A549 (cell line): ENCODE measurements around the gene SYP. TPM values are rescaled to one million over a fixed set of nuclear protein-coding genes. Genes with fewer than 3 reads are reported as not detected.
A peak's percentile ranks its signal among the peaks of the same experiment; 100 is the strongest.

Experiments
- ATAC-seq, 2 experiments: fragments of 200-7000 bp in 1 of 2; fragments of >200 bp in 1 of 2; cut with Nextera tagmentation in 1 of 2; cut with Tn5 transposase in 1 of 2; 3 replicates each; pipeline versions ENCODE4 v1.8.0 to v1.9.1; 2018 to 2020; ENCODE audit warnings: mild to moderate bottlenecking in 1 of 2, moderate library complexity in 1 of 2
- CTCF ChIA-PET: fragments of 300-600 bp; sonication (Branson Sonifier 250); formaldehyde crosslinking; extraction: SDS; loops from one replicate; lab custom pipeline; 2021; ENCODE audit warnings: antibody characterized with exemption, inconsistent platforms; lab: Yijun Ruan, JAX
- POLR2A ChIA-PET: fragments of 350-600 bp; formaldehyde crosslinking; extraction: SDS; loops from one replicate; lab custom pipeline; 2021; ENCODE audit warnings: antibody characterized with exemption, inconsistent platforms; lab: Yijun Ruan, JAX
- DNase-seq, 2 experiments: peaks; one replicate each; pipeline versions ENCODE4 v3.0.0 to v3.0.0-alpha.2; 2011 to 2016; ENCODE audit warnings: low read depth in 1 of 2, low spot score in 1 of 2
- FAIRE-seq: peaks from 2 replicates; lab custom pipeline; 2011; peaks lifted over from hg19 to GRCh38; lab: Jason Lieb, UNC
- H3K27ac ChIP-seq, 2 experiments: fragments of >200 bp; sonication (Bioruptor Twin); formaldehyde crosslinking; 3 replicates each; pipeline ENCODE4 v1.5.1; 2016 to 2017
- H3K4me1 ChIP-seq: fragments of >200 bp; sonication (Bioruptor Twin); formaldehyde crosslinking; 3 replicates; pipeline ENCODE4 v1.6.1; 2016
- H3K4me2 ChIP-seq: fragments of >200 bp; sonication (Bioruptor Twin); formaldehyde crosslinking; 3 replicates; pipeline ENCODE4 v1.6.1; 2016
- H3K4me3 ChIP-seq: fragments of >200 bp; sonication (Bioruptor Twin); formaldehyde crosslinking; 3 replicates; pipeline ENCODE4 v1.5.1; 2016
- H3K9me3 ChIP-seq: fragments of >200 bp; sonication (Bioruptor Twin); formaldehyde crosslinking; 3 replicates; pipeline ENCODE4 v1.6.1; 2016
- BHLHE40 ChIP-seq: IDR thresholded peaks from 2 replicates; pipeline ENCODE4 v1.6.1; 2012; ENCODE audit warnings: low read depth, low read length, inconsistent platforms
- CEBPB ChIP-seq, 2 experiments: fragments of >200 bp in 1 of 2; sonication (Bioruptor Twin) in 1 of 2; formaldehyde crosslinking in 1 of 2; IDR thresholded peaks; 2 replicates each; pipeline ENCODE4 v1.6.1; 2012 to 2016
- CHD2 ChIP-seq: fragments of 150-350 bp; IDR thresholded peaks from 2 replicates; pipeline ENCODE4 v1.6.1; 2014; ENCODE audit warnings: low read length; ENCODE audit not compliant: partially characterized antibody
- CHD4 ChIP-seq: fragments of 200-600 bp; sonication (generic); IDR thresholded peaks from 2 replicates; pipeline ENCODE4 v1.6.1; 2016; ENCODE audit warnings: antibody characterized with exemption, mild to moderate bottlenecking, borderline replicate concordance
- CTCF ChIP-seq: fragments of >200 bp; sonication (Bioruptor Twin); formaldehyde crosslinking; IDR thresholded peaks from 3 replicates; pipeline ENCODE4 v1.5.1; 2016
- EHMT2 ChIP-seq: fragments of 200-600 bp; sonication (generic); IDR thresholded peaks from 2 replicates; pipeline ENCODE4 v1.6.1; 2016; ENCODE audit warnings: antibody characterized with exemption, low read depth, mild to moderate bottlenecking, moderate library complexity
- ESRRA ChIP-seq: fragments of 150-350 bp; IDR thresholded peaks from 2 replicates; pipeline ENCODE4 v1.6.1; 2014; ENCODE audit warnings: mild to moderate bottlenecking, low read length, borderline replicate concordance
- FOSL2 ChIP-seq, 2 experiments: fragments of 450-650 bp in 1 of 2; fragments of >200 bp in 1 of 2; sonication (Bioruptor Twin) in 1 of 2; formaldehyde crosslinking; IDR thresholded peaks; 2 replicates each; pipeline versions ENCODE4 v1.5.0 to v1.6.1; 2016 to 2020; ENCODE audit warnings: mild to moderate bottlenecking in 1 of 2, moderate library complexity in 1 of 2
- GATA3 ChIP-seq: IDR thresholded peaks from 2 replicates; pipeline ENCODE4 v1.6.1; 2012; ENCODE audit warnings: borderline replicate concordance
- HEYL ChIP-seq: fragments of 250-450 bp; sonication (Bioruptor Pico); IDR thresholded peaks from 2 replicates; pipeline ENCODE4 v1.8.0; 2021; ENCODE audit warnings: mild to moderate bottlenecking, moderate library complexity
- HMGXB4 ChIP-seq: fragments of 250-450 bp; sonication (Bioruptor Pico); IDR thresholded peaks from 2 replicates; pipeline ENCODE4 v1.5.0; 2021; ENCODE audit warnings: mild to moderate bottlenecking, moderate library complexity, borderline replicate concordance
- HOXA7 ChIP-seq: fragments of 250-450 bp; sonication (Bioruptor Pico); IDR thresholded peaks from 2 replicates; pipeline ENCODE4 v1.5.0; 2020; ENCODE audit warnings: mild to moderate bottlenecking, moderate library complexity
- NFE2L2 ChIP-seq: fragments of 150-350 bp; conservative IDR thresholded peaks from 2 replicates; pipeline ENCODE4 v1.6.1; 2014; ENCODE audit warnings: low read length
- POLR2A ChIP-seq: IDR thresholded peaks from 2 replicates; pipeline ENCODE4 v1.6.1; 2012; ENCODE audit warnings: mild to moderate bottlenecking, low read length
- POLR2AphosphoS2 ChIP-seq: conservative IDR thresholded peaks from 2 replicates; pipeline ENCODE4 v1.6.1; 2012; ENCODE audit warnings: low read length, improper control_type of control experiment, inconsistent platforms
- RAD21 ChIP-seq, 2 experiments: fragments of >200 bp in 1 of 2; sonication (Bioruptor Twin) in 1 of 2; formaldehyde crosslinking in 1 of 2; IDR thresholded peaks in 1 of 2; conservative IDR thresholded peaks in 1 of 2; 2 replicates in 1 of 2; 3 replicates in 1 of 2; pipeline ENCODE4 v1.6.1; 2012 to 2018; ENCODE audit warnings: inconsistent platforms in 1 of 2
- SMC3 ChIP-seq: fragments of >200 bp; sonication (Bioruptor Twin); formaldehyde crosslinking; IDR thresholded peaks from 3 replicates; pipeline ENCODE4 v1.6.1; 2018; ENCODE audit warnings: inconsistent platforms
- SREBF2 ChIP-seq: fragments of 450-650 bp; IDR thresholded peaks from 2 replicates; pipeline ENCODE4 v1.6.1; 2014; ENCODE audit warnings: mild to moderate bottlenecking, moderate library complexity
- TP53 ChIP-seq: fragments of 250-450 bp; sonication (Bioruptor Pico); IDR thresholded peaks from 2 replicates; pipeline ENCODE4 v1.5.0; 2021; ENCODE audit warnings: mild to moderate bottlenecking, moderate library complexity
- WGBS: methylation state at CpG from one replicate; pipeline ENCODE4 v1.1.6; 2017; ENCODE audit errors: missing lambda C conversion rate; 5-methylcytosine and 5-hydroxymethylcytosine counted together
- polyA plus RNA-seq, 4 experiments: library from polyadenylated mRNA; depleted of rRNA in 3 of 4; stranded (reverse); fragments of >200 nt; fragmentation: RNase III in 1 of 4; extraction: RNeasy Plus Mini Kit Qiagen cat#74134 plus additional on column Dnase treatment in 1 of 4; gene quantifications; 2 replicates in 3 of 4; 3 replicates in 1 of 4; pipeline ENCODE4 v1.2.3, GENCODE V29; 2011 to 2017
- TF ChIP-seq, protein P1 (sequence below): fragments of 250-450 bp; sonication (Bioruptor Pico); IDR thresholded peaks from 2 replicates; pipeline ENCODE4 v1.5.0; 2020; ENCODE audit warnings: low read depth, mild to moderate bottlenecking, moderate library complexity
- TF ChIP-seq, protein P2 (sequence below): fragments of 150-350 bp; IDR thresholded peaks from 2 replicates; pipeline ENCODE4 v1.6.1; 2014; ENCODE audit warnings: low read depth, mild to moderate bottlenecking, low read length
- TF ChIP-seq, protein P3 (sequence below): fragments of 450-650 bp; IDR thresholded peaks from 2 replicates; pipeline ENCODE4 v1.6.1; 2014; ENCODE audit warnings: antibody characterized with exemption

The SYP gene
- polyA plus RNA-seq, 2 of the 4 experiments (the other 2 are of a cell fraction) = 1.3 to 3.8 TPM

DNA sequence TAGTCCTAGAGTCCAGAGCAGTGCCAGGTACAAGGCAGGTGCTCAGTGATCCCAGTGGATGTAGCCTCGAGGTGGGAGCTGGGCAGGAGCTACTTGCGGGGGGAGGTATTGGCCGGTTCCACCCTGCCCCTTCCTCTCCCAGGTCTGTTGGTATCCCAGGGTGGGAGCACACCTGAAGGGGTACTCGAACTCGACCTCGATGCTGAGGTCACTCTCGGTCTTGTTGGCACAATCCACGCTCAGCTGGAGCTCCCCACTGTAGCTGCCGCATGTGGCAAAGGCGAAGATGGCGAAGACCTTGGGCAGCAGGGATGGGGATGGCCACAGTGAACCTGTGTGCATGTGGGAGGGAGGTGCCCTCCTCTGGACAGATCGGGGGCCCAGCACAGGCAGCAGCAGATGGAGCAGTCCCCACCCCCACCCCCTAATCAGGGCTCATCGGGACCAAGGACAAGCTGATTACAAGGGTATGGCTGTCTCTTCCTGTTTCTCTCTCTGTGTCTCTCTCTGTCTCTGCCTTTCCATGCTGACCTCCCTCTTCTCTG, 2.4 kb downstream of the SYP start:
- POLR2A ChIA-PET = no interaction called here
- Histone ChIP-seq H3K4me2 (no peak overlapping the region), H3K27ac (no peak overlapping the region), H3K9me3 (no peaks in the 10 kb centered on the region), H3K4me3 (no peak overlapping the region), H3K4me1 (peaks cover 9% of the 10 kb centered on the region; the same call in 1 of the 3 replicates)
- CTCF ChIA-PET = no interaction called here
- TF ChIP-seq, protein P1, sequence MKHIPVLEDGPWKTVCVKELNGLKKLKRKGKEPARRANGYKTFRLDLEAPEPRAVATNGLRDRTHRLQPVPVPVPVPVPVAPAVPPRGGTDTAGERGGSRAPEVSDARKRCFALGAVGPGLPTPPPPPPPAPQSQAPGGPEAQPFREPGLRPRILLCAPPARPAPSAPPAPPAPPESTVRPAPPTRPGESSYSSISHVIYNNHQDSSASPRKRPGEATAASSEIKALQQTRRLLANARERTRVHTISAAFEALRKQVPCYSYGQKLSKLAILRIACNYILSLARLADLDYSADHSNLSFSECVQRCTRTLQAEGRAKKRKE (CRISPR knock-in tag) = no peak
- TF ChIP-seq GATA3 (no peak), HOXA7 (CRISPR knock-in tag) (no peak), BHLHE40 (no peak)
- no peak for ATAC-seq
- WGBS = 56% methylated on average over 5 of the region's 13 CpGs
- DNase-seq = no peak
- no peak for FAIRE-seq

DNA sequence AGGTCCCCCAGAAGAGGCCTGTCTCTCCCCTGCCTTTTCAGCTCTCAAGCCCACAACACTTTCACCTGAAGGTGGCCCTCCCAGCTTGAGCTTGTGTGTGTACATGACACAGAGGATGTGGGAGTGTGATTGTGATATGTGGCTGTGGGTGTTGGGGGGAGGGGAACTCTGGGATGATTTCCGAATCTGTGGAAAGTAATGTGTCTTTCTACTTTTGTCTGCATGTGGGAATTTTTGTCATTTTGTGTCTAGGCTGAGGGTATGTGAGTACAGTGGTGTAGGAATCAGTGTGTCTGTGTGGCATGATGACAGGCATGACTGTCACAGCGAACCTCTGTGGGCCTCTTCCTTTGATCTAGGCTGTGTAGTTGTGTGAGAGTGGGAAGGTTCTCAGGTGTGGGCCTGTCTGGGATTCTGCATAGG, 6.4 kb downstream of the SYP start:
- peaks cover 14% of the 10 kb centered on the region; the same call in 2 of the 3 replicates for H3K4me1 ChIP-seq
- POLR2A ChIA-PET = no interaction called here
- no peak overlapping the region for H3K4me3 ChIP-seq
- DNase-seq (no peak), ATAC-seq (no peak), FAIRE-seq (no peak)
- 71% methylated on average over 2 of the region's 2 CpGs for WGBS
- H3K27ac ChIP-seq = no peak overlapping the region
- no peaks in the 10 kb centered on the region for H3K9me3 ChIP-seq
- TF ChIP-seq, protein P1 (CRISPR knock-in tag) = no peak
- TF ChIP-seq NFE2L2 = no peak
- no peak for TF ChIP-seq SREBF2
- TF ChIP-seq ESRRA = no peak
- H3K4me2 ChIP-seq = no peak overlapping the region
- CTCF ChIA-PET = interaction anchor here (0.8 to 1.8 kb wide), 17 partner anchors 8 to 563 kb away, joined by 3 to 8 read pairs (median 4); partner anchors contain the start of gene PLP2

GRCh38 chrX:49192722-49193328, 7.2 kb downstream of the SYP start:
- Histone ChIP-seq H3K4me1 (peaks cover 17% of the 10 kb centered on the region; the same call in 2 of the 3 replicates), H3K27ac (no peak overlapping the region), H3K4me2 (no peak overlapping the region), H3K4me3 (no peak overlapping the region), H3K9me3 (no peaks in the 10 kb centered on the region)
- ATAC-seq (no peak), DNase-seq (peak in 1 of 2 experiments; percentile 55), FAIRE-seq (peak; percentile 99)
- TF ChIP-seq TP53 (no peak), BHLHE40 (no peak), CHD4 (no peak), CTCF (peak; percentile 54), POLR2A (no peak), HEYL (CRISPR knock-in tag) (no peak), GATA3 (no peak), EHMT2 (no peak), HMGXB4 (CRISPR knock-in tag) (no peak), POLR2AphosphoS2 (no peak), CEBPB (IDR thresholded peaks at IDR 0.05) (no peak), SREBF2 (no peak), CHD2 (no peak), FOSL2 (IDR thresholded peaks at IDR 0.05) (no peak), FOSL2 (CRISPR knock-in tag; IDR thresholded peaks at IDR 0.05) (no peak), SMC3 (peak; percentile 33; the same call in 2 of the 3 replicates), RAD21 (conservative IDR thresholded peaks at IDR 0.05 in 1 of 2, IDR thresholded peaks at IDR 0.05 in 1 of 2) (peak in 1 of 2 experiments; percentile 50; a peak in 3 of 5 replicates)
- TF ChIP-seq, protein P2, sequence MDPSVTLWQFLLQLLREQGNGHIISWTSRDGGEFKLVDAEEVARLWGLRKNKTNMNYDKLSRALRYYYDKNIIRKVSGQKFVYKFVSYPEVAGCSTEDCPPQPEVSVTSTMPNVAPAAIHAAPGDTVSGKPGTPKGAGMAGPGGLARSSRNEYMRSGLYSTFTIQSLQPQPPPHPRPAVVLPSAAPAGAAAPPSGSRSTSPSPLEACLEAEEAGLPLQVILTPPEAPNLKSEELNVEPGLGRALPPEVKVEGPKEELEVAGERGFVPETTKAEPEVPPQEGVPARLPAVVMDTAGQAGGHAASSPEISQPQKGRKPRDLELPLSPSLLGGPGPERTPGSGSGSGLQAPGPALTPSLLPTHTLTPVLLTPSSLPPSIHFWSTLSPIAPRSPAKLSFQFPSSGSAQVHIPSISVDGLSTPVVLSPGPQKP = no peak
- TF ChIP-seq, protein P3, sequence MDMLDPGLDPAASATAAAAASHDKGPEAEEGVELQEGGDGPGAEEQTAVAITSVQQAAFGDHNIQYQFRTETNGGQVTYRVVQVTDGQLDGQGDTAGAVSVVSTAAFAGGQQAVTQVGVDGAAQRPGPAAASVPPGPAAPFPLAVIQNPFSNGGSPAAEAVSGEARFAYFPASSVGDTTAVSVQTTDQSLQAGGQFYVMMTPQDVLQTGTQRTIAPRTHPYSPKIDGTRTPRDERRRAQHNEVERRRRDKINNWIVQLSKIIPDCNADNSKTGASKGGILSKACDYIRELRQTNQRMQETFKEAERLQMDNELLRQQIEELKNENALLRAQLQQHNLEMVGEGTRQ = no peak
- CTCF ChIA-PET = interaction anchor here (0.8 to 1.8 kb wide), 25 partner anchors 9 to 648 kb away, joined by 3 to 8 read pairs (median 4); partner anchors contain the start of gene PLP2
- 57% methylated on average over 10 of the region's 10 CpGs for WGBS
- POLR2A ChIA-PET = interaction anchor here (1.0 to 1.6 kb wide), 2 partner anchors 76 to 686 kb away, joined by 3 to 6 read pairs; no protein-coding TSS in a partner anchor
